Smooth muscle cell (in vitro differentiated cells): ENCODE measurements around the gene A4GALT. TPM values are rescaled to one million over a fixed set of nuclear protein-coding genes. Genes with fewer than 3 reads are reported as not detected.

ENCODE experiments used
- DNase-seq: peaks from one replicate; lab custom pipeline; 2025; ENCODE audit not compliant: unreplicated experiment; lab: John Stamatoyannopoulos, UW
- H2AFZ ChIP-seq: fragments of 200-600 bp; sonication (generic); 2 replicates; pipeline ENCODE4 v1.6.0; 2016; ENCODE audit warnings: antibody characterized with exemption, low read depth, mild to moderate bottlenecking
- H3F3A ChIP-seq: fragments of 200-600 bp; sonication (generic); 2 replicates; pipeline ENCODE4 v1.6.0; 2017; ENCODE audit warnings: antibody characterized with exemption, low read depth
- H3K27ac ChIP-seq: fragments of 200-600 bp; sonication (generic); 2 replicates; pipeline ENCODE4 v1.5.1; 2016; ENCODE audit warnings: low read depth, mild to moderate bottlenecking
- H3K27me3 ChIP-seq: fragments of 200-600 bp; sonication (generic); 2 replicates; pipeline ENCODE4 v1.6.1; 2016; ENCODE audit warnings: low read depth, mild to moderate bottlenecking
- H3K36me3 ChIP-seq: fragments of 200-600 bp; sonication (generic); 2 replicates; pipeline ENCODE4 v1.5.1; 2016; ENCODE audit warnings: low read depth
- H3K4me1 ChIP-seq: fragments of 200-600 bp; sonication (generic); 2 replicates; pipeline ENCODE4 v1.5.1; 2016; ENCODE audit warnings: low read depth
- H3K4me2 ChIP-seq: fragments of 200-600 bp; sonication (generic); 2 replicates; pipeline ENCODE4 v1.6.0; 2016; ENCODE audit warnings: mild to moderate bottlenecking
- H3K4me3 ChIP-seq: fragments of 200-600 bp; sonication (generic); 2 replicates; pipeline ENCODE4 v1.5.1; 2016; ENCODE audit warnings: mild to moderate bottlenecking
- H3K79me2 ChIP-seq: fragments of 200-600 bp; sonication (generic); 2 replicates; pipeline ENCODE4 v1.6.0; 2016; ENCODE audit warnings: low read depth, mild to moderate bottlenecking
- H3K9ac ChIP-seq: fragments of 200-600 bp; sonication (generic); 2 replicates; pipeline ENCODE4 v1.6.0; 2016; ENCODE audit warnings: low read depth
- H3K9me3 ChIP-seq: fragments of 200-600 bp; sonication (generic); replicated peaks from 2 replicates; pipeline ENCODE4 v1.5.1; 2016; ENCODE audit warnings: low read depth
- H4K20me1 ChIP-seq: fragments of 200-600 bp; sonication (generic); 2 replicates; pipeline ENCODE4 v1.6.0; 2016; ENCODE audit warnings: low read depth
- CTCF ChIP-seq: fragments of 200-600 bp; sonication (generic); IDR thresholded peaks from 2 replicates; pipeline ENCODE4 v1.5.1; 2017; ENCODE audit warnings: borderline replicate concordance, mild to moderate bottlenecking, antibody characterized with exemption; ENCODE audit not compliant: insufficient read depth, poor library complexity, severe bottlenecking
- WGBS: methylation state at CpG from one replicate; pipeline ENCODE4 v1.1.7; 2016; ENCODE audit warnings: low lambda C conversion rate; 5-methylcytosine and 5-hydroxymethylcytosine counted together
- polyA plus RNA-seq: library from polyadenylated mRNA; unstranded; fragments of >200 nt; fragmentation: Nextera tagmentation; extraction: Ambion mirVana; gene quantifications from 2 replicates; pipeline ENCODE4 v1.2.1, GENCODE V29; 2016
- small RNA-seq: library from RNA; depleted of rRNA; stranded (forward); fragments of <200 nt; gene quantifications from one replicate; pipeline ENCODE3, GENCODE V24; 2014
- total RNA-seq: library from RNA; depleted of rRNA; stranded (reverse); fragments of >200 nt; gene quantifications from 2 replicates; pipeline ENCODE4 v1.2.3, GENCODE V29; 2014

Gene A4GALT
- total and polyA plus RNA-seq, 2 experiments from 2014 or later: 0.99 to 1.6 TPM

- H3K27ac ChIP-seq: no peak overlapping the region
- peaks cover 94% of the 10 kb centered on the region for H4K20me1 ChIP-seq
- no peaks in the 10 kb centered on the region for H3K27me3 ChIP-seq
- no peak overlapping the region for H2AFZ ChIP-seq
- H3K4me1 ChIP-seq: peaks cover 16% of the 10 kb centered on the region
- H3K36me3 ChIP-seq: no peaks in the 10 kb centered on the region
- DNase-seq: no peak
- H3K9ac ChIP-seq: no peak overlapping the region
- H3K4me2 ChIP-seq: no peak overlapping the region
- peaks cover 94% of the 10 kb centered on the region for H3K79me2 ChIP-seq
- no peaks in the 10 kb centered on the region for H3K9me3 ChIP-seq
- H3F3A ChIP-seq: no peaks in the 10 kb centered on the region
- no peak overlapping the region for H3K4me3 ChIP-seq
- 85% methylated on average over 11 of the region's 12 CpGs for WGBS
- TF ChIP-seq CTCF: no peak
These were observed 77.7 kb downstream of the A4GALT start for GRCh38 chr22:42642806-42643633.

Small RNAs within 50 kb of the gene (small RNA-seq; reads per million reads assigned to genes)
- not detected for gene RF00019

Other genes with a start within 250 kb of the A4GALT start
- gene RRP7A, start 201.1 kb downstream of the A4GALT start, total RNA-seq: 24.5 and 26.3 TPM in 2 replicates
- 64.2 and 84.0 TPM in 2 replicates for gene RRP7A, start 201.1 kb downstream of the A4GALT start, polyA plus RNA-seq
- gene SERHL2, start 166.9 kb downstream of the A4GALT start, total RNA-seq: 1.3 and 5.3 TPM in 2 replicates
- 4.6 and 7.7 TPM in 2 replicates for gene SERHL2, start 166.9 kb downstream of the A4GALT start, polyA plus RNA-seq
- gene POLDIP3, start 106.0 kb downstream of the A4GALT start, total RNA-seq: 27.8 and 31.1 TPM in 2 replicates
- 45.5 and 49.4 TPM in 2 replicates for gene POLDIP3, start 106.0 kb downstream of the A4GALT start, polyA plus RNA-seq
- 1.3 and 2.8 TPM in 2 replicates for gene ATP5MGL, start 80.3 kb downstream of the A4GALT start, total RNA-seq
- gene ATP5MGL, start 80.3 kb downstream of the A4GALT start, polyA plus RNA-seq: 0.41 TPM in 1 of 2 replicates, not detected in the other
- 76.8 and 78.2 TPM in 2 replicates for gene CYB5R3, start 71.5 kb downstream of the A4GALT start, total RNA-seq
- 321 and 365 TPM in 2 replicates for gene CYB5R3, start 71.5 kb downstream of the A4GALT start, polyA plus RNA-seq
- gene ARFGAP3, start 136.4 kb upstream of the A4GALT start, total RNA-seq: 89.9 and 120 TPM in 2 replicates
- 68.4 and 69.2 TPM in 2 replicates for gene ARFGAP3, start 136.4 kb upstream of the A4GALT start, polyA plus RNA-seq